ENCODE data around the gene SPATA2L. TPM values are rescaled to one million over a fixed set of nuclear protein-coding genes. Genes with fewer than 3 reads are reported as not detected.

SPATA2L gene
- total and polyA plus RNA-seq, 10 of the 15 experiments (the other 5 are each of a cell fraction or from before 2014, with no cell fraction given) = 0.20 to 6.9 (median 3.9) TPM; not detected in 1

GRCh38 chr16:89700100-89700648, 1.3 kb downstream of the SPATA2L start (continued):
- TF ChIP-seq HSF1 (IDR thresholded peaks at IDR 0.05; ENCODE audit: low read depth, low read length) (no peak), NFYA (IDR thresholded peaks at IDR 0.05; ENCODE audit: borderline replicate concordance, low read depth, low read length) (no peak), TCF12 (IDR thresholded peaks at IDR 0.05; ENCODE audit: low read depth, low read length) (peak; percentile 58; the same call in 1 of the 2 replicates), PKNOX1 (IDR thresholded peaks at IDR 0.05) (peak; percentile 82), ZBED1 (IDR thresholded peaks at IDR 0.05; ENCODE audit: borderline replicate concordance) (no peak), RAD51 (IDR thresholded peaks at IDR 0.05) (peak; percentile 91), RBBP5 (conservative IDR thresholded peaks at IDR 0.05) (no peak), NFIC (IDR thresholded peaks at IDR 0.05; ENCODE audit: low read depth, low read length) (no peak), BACH1 (IDR thresholded peaks at IDR 0.05; ENCODE audit: borderline replicate concordance) (peak; percentile 57; the same call in 1 of the 2 replicates), MXI1 (IDR thresholded peaks at IDR 0.05; ENCODE audit: low read depth, low read length) (peak; percentile 97), CREM (IDR thresholded peaks at IDR 0.05; ENCODE audit: low read depth) (peak; percentile 97), ZNF24 (IDR thresholded peaks at IDR 0.05) (no peak), TCF7 (IDR thresholded peaks at IDR 0.05; ENCODE audit: borderline replicate concordance) (no peak), PAX8 (IDR thresholded peaks at IDR 0.05) (no peak), ZNF622 (IDR thresholded peaks at IDR 0.05) (no peak), CUX1 (IDR thresholded peaks at IDR 0.05; ENCODE audit: insufficient replicate concordance, low read depth, low read length) (no peak)
- TF ChIP-seq, protein P1, sequence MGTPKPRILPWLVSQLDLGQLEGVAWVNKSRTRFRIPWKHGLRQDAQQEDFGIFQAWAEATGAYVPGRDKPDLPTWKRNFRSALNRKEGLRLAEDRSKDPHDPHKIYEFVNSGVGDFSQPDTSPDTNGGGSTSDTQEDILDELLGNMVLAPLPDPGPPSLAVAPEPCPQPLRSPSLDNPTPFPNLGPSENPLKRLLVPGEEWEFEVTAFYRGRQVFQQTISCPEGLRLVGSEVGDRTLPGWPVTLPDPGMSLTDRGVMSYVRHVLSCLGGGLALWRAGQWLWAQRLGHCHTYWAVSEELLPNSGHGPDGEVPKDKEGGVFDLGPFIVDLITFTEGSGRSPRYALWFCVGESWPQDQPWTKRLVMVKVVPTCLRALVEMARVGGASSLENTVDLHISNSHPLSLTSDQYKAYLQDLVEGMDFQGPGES (IDR thresholded peaks at IDR 0.05) = no peak
- TF ChIP-seq, protein P2, sequence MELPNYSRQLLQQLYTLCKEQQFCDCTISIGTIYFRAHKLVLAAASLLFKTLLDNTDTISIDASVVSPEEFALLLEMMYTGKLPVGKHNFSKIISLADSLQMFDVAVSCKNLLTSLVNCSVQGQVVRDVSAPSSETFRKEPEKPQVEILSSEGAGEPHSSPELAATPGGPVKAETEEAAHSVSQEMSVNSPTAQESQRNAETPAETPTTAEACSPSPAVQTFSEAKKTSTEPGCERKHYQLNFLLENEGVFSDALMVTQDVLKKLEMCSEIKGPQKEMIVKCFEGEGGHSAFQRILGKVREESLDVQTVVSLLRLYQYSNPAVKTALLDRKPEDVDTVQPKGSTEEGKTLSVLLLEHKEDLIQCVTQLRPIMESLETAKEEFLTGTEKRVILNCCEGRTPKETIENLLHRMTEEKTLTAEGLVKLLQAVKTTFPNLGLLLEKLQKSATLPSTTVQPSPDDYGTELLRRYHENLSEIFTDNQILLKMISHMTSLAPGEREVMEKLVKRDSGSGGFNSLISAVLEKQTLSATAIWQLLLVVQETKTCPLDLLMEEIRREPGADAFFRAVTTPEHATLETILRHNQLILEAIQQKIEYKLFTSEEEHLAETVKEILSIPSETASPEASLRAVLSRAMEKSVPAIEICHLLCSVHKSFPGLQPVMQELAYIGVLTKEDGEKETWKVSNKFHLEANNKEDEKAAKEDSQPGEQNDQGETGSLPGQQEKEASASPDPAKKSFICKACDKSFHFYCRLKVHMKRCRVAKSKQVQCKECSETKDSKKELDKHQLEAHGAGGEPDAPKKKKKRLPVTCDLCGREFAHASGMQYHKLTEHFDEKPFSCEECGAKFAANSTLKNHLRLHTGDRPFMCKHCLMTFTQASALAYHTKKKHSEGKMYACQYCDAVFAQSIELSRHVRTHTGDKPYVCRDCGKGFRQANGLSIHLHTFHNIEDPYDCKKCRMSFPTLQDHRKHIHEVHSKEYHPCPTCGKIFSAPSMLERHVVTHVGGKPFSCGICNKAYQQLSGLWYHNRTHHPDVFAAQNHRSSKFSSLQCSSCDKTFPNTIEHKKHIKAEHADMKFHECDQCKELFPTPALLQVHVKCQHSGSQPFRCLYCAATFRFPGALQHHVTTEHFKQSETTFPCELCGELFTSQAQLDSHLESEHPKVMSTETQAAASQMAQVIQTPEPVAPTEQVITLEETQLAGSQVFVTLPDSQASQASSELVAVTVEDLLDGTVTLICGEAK (IDR thresholded peaks at IDR 0.05; ENCODE audit: borderline replicate concordance) = peak; percentile 46; the same call in 1 of the 2 replicates
